ENCODE data around the gene TENT5C. TPM values are rescaled to one million over a fixed set of nuclear protein-coding genes. Genes with fewer than 3 reads are reported as not detected.

The TENT5C gene
- total and polyA plus RNA-seq, 2 of the 13 experiments (the other 11 are each of a cell fraction or from before 2014, with no cell fraction given), result 0.02 to 0.38 TPM

DNA sequence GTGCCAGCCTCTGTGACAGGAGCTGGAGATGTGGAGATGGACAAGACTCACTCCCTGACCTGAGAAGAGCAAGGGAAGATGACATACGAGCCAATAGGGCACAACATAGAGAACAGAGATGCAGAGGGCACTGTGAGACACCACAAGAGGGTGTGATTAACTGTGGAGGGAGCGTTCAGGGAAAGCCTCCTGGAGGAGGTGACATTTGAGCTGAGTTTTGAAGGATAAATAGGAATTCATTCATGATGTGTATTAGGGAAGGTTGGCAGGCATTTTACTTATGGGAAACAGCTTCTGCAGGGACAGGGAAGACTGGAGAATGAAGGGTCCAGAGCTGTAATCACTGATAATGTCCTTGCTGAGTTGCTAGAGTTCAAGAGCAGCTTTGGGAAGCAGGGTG is 25.0 kb upstream of the TENT5C start (continued):
- TF ChIP-seq, protein P1, sequence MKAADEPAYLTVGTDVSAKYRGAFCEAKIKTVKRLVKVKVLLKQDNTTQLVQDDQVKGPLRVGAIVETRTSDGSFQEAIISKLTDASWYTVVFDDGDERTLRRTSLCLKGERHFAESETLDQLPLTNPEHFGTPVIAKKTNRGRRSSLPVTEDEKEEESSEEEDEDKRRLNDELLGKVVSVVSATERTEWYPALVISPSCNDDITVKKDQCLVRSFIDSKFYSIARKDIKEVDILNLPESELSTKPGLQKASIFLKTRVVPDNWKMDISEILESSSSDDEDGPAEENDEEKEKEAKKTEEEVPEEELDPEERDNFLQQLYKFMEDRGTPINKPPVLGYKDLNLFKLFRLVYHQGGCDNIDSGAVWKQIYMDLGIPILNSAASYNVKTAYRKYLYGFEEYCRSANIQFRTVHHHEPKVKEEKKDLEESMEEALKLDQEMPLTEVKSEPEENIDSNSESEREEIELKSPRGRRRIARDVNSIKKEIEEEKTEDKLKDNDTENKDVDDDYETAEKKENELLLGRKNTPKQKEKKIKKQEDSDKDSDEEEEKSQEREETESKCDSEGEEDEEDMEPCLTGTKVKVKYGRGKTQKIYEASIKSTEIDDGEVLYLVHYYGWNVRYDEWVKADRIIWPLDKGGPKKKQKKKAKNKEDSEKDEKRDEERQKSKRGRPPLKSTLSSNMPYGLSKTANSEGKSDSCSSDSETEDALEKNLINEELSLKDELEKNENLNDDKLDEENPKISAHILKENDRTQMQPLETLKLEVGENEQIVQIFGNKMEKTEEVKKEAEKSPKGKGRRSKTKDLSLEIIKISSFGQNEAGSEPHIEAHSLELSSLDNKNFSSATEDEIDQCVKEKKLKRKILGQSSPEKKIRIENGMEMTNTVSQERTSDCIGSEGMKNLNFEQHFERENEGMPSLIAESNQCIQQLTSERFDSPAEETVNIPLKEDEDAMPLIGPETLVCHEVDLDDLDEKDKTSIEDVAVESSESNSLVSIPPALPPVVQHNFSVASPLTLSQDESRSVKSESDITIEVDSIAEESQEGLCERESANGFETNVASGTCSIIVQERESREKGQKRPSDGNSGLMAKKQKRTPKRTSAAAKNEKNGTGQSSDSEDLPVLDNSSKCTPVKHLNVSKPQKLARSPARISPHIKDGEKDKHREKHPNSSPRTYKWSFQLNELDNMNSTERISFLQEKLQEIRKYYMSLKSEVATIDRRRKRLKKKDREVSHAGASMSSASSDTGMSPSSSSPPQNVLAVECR (CRISPR knock-in tag; IDR thresholded peaks at IDR 0.05; ENCODE audit: borderline replicate concordance), result no peak

DNA sequence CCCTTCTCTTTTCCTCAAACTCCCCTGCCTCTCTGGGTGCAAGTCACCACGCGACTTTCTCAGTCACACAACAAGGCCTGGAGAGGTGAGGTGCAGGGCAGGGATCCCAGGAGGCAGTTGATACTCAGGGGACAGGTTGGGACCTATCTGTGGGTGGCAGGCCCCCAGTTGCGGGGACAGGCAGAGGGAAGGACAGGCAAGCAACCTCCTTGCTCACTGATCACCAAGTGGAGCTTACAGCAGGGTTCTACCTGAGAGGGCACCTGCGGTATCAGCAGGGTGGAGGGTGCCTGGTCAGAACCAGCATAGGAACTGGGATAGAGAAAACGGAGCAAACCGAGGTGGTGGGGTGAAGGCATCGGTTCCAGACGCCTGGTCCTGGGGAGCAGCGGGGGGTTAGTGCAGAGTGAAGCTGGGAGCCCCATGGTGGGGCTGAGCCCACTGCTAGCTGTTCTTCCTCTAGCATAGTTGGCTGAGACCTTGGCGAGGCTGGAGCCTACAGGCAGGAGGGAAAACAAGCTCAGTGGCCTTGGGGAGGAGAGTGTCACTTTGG is 24.4 kb upstream of the TENT5C start:
- intact Hi-C loops (cut with micrococcal nuclease; ENCODE audit: unreplicated experiment) (no loop called here), in situ Hi-C loops (cut with HindIII; ENCODE audit: extremely low pct_ligation_motif_present, low pct_unique_long_range_greater_than_20kb) (no loop called here)
- Histone ChIP-seq H4K20me1 (ENCODE audit: insufficient read depth, low read length) (no peaks in the 10 kb centered on the region), H3K79me2 (ENCODE audit: insufficient read depth, low read length) (no peaks in the 10 kb centered on the region), H3K4me3 (replicated peaks in 1 of 3; ENCODE audit: insufficient read depth in 1 of 3, low read depth in 2 of 3, low read length in 3 of 3) (no peak overlapping the region), H3K9me3 (ENCODE audit: low read length) (no peaks in the 10 kb centered on the region), H3K4me1 (ENCODE audit: insufficient read depth, low read length) (no peaks in the 10 kb centered on the region), H3K36me3 (replicated peaks in 1 of 2; ENCODE audit: control insufficient read depth in 1 of 2, insufficient read depth in 2 of 2, low read length in 2 of 2) (no peaks in the 10 kb centered on the region), H2AFZ (ENCODE audit: low read length) (no peak overlapping the region), H3K4me2 (ENCODE audit: low read depth, low read length) (no peak overlapping the region), H3K27me3 (ENCODE audit: control insufficient read depth in 1 of 2, insufficient read depth in 2 of 2, low read length in 2 of 2) (no peaks in the 10 kb centered on the region; a peak in 3 of 5 replicates), H3K9ac (ENCODE audit: insufficient read depth, low read depth, low read length) (no peak overlapping the region), H3K27ac (ENCODE audit: extremely low read length, insufficient read depth, low read length) (no peak overlapping the region)
- ChIA-PET CTCF (ENCODE audit: low intra/inter-chr PET ratio, low total read pairs) (no interaction called here), POLR2A (no interaction called here)
- DNase-seq (ENCODE audit: low spot score) (no peak), FAIRE-seq (no peak), ATAC-seq (no peak)
- TF ChIP-seq, protein P2, sequence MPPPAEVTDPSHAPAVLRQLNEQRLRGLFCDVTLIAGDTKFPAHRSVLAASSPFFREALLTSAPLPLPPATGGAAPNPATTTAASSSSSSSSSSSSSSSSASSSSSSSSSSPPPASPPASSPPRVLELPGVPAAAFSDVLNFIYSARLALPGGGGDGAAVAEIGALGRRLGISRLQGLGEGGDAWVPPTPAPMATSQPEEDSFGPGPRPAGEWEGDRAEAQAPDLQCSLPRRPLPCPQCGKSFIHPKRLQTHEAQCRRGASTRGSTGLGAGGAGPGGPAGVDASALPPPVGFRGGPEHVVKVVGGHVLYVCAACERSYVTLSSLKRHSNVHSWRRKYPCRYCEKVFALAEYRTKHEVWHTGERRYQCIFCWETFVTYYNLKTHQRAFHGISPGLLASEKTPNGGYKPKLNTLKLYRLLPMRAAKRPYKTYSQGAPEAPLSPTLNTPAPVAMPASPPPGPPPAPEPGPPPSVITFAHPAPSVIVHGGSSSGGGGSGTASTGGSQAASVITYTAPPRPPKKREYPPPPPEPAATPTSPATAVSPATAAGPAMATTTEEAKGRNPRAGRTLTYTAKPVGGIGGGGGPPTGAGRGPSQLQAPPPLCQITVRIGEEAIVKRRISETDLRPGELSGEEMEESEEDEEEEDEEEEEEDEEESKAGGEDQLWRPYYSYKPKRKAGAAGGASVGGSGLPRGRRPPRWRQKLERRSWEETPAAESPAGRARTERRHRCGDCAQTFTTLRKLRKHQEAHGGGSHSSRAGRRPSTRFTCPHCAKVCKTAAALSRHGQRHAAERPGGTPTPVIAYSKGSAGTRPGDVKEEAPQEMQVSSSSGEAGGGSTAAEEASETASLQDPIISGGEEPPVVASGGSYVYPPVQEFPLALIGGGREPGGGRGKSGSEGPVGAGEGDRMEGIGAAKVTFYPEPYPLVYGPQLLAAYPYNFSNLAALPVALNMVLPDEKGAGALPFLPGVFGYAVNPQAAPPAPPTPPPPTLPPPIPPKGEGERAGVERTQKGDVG (CRISPR knock-in tag; IDR thresholded peaks at IDR 0.05; ENCODE audit: borderline replicate concordance), result no peak
- TF ChIP-seq PCBP2 (optimal IDR thresholded peaks at IDR 0.05; ENCODE audit: low read depth, low read length, poor library complexity, severe bottlenecking), result no peak
- no peak for TF ChIP-seq EED (CRISPR knock-in tag; IDR thresholded peaks at IDR 0.05)
- TF ChIP-seq, protein P3, sequence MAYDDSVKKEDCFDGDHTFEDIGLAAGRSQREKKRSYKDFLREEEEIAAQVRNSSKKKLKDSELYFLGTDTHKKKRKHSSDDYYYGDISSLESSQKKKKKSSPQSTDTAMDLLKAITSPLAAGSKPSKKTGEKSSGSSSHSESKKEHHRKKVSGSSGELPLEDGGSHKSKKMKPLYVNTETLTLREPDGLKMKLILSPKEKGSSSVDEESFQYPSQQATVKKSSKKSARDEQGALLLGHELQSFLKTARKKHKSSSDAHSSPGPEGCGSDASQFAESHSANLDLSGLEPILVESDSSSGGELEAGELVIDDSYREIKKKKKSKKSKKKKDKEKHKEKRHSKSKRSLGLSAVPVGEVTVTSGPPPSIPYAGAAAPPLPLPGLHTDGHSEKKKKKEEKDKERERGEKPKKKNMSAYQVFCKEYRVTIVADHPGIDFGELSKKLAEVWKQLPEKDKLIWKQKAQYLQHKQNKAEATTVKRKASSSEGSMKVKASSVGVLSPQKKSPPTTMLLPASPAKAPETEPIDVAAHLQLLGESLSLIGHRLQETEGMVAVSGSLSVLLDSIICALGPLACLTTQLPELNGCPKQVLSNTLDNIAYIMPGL (CRISPR knock-in tag; IDR thresholded peaks at IDR 0.05; ENCODE audit: borderline replicate concordance in 1 of 2, low read depth in 1 of 2), result no peak
- no peak for TF ChIP-seq ZNF501 (CRISPR knock-in tag; IDR thresholded peaks at IDR 0.05)
- 8% methylated on average over 10 of the region's 10 CpGs for WGBS (ENCODE audit: low lambda C conversion rate)
- no TSS peak for BruUV-seq (replicated peaks)

All from HepG2 (cell line).